ENCODE data around the gene TMEM145.

- no peak for TF ChIP-seq CTCF (conservative IDR thresholded peaks at IDR 0.05; ENCODE audit: low read depth, low read length)
- TF ChIP-seq EZH2 (IDR thresholded peaks at IDR 0.05; ENCODE audit: borderline replicate concordance, low read depth, low read length, poor library complexity, severe bottlenecking), result no peak
Observed at GRCh38 chr19:42281146-42281826, 31.8 kb upstream of the TMEM145 start.

All from A673 (cell line).